HG03571 (cell line): ENCODE data around the gene ARL17A.
"Not testable (repeated sequence)": the region's sequence is repeated elsewhere in the genome, so short reads cannot be mapped to it uniquely, and the experiment has no call there.

Source experiments
- ATAC-seq: cut with Tn5 transposase; IDR thresholded peaks from one replicate; pipeline ENCODE4 v1.9.1; 2021; ENCODE audit not compliant: unreplicated experiment

The ARL17A gene

DNA sequence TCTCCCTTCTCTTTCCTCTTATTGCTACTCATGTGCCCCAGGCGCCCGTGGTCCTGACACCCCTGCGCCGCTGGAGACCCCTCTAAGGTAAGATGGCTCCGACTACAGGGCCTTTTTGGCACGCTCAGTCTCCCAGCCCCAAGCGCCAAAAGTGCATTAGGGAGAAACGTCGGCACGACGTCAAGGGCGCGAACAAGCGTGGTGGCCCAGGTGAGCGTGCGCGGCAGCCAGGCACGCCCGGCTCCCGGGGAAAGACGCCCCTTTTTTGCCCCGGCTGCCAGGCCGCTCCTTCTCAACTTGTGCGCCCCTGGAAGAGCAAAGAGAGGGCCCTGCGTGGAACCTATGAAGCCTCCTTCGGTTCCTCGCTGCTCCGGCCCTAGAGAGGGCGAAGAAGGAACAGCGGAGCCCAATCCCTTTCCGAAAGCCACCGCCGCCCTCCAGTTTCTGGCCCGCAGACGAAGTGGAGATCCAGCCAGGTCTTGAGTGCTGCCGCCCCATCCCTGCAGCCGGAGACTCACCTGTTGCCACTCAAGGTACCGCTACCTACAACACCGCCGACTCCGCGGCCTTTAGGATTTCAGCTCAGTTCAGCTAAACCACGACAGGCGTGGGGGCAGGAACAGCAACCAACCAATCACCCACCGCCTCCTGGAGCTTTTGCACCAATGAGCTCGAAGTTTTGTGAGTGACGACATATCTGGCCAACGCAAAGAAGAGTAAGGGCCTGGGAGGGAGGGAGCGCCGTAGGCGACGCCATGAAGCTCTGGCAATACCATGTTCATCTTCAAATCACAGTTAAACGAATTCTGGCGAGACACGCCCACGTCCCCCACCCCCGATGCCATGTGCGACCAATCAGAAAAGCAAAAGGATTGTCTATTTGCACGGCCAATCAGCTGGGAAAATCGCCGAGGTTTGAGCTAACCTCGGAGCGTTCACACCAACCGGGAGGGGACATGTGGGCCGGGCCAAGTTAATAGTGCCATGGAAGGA, at the start of gene ARL17A:
Gene ARL17A, minus strand, starts transcription at position 609 of the 993 bp plus-strand sequence. CDS start 3,369 bp downstream, outside the sequence.
- ATAC-seq: peak; percentile 78

DNA sequence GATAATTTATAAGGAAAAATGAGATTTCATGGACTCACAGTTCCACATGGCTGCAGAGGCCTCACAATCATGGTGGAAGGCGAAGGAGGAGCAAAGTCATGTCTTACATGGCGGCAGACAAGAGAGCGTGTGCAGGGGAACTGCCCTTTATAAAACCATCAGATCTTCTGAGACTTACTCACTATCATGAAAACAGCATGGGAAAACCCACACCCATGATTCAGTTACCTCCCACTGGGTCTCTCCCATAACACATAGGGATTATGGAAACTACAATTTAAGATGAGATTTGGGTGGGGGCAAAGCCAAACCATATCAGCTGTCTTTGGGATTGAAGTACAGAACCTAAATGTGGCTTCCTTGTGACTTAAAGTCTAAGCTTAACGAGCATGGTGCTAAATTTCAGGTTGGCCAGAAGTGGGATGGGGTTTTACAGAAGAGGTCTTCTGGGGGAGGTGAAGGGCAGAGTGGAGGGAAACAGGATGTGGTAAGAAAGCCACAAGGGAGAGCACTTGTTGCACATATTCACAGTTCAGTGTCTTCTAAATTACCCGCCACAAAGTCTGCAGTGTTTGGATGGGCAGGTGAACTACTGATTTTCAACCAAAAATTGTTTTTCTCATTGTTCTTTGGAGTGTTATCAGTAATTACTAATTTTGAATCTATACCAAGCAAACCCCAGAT, 49.4 kb upstream of the ARL17A start:
- ATAC-seq: not testable (repeated sequence)

DNA sequence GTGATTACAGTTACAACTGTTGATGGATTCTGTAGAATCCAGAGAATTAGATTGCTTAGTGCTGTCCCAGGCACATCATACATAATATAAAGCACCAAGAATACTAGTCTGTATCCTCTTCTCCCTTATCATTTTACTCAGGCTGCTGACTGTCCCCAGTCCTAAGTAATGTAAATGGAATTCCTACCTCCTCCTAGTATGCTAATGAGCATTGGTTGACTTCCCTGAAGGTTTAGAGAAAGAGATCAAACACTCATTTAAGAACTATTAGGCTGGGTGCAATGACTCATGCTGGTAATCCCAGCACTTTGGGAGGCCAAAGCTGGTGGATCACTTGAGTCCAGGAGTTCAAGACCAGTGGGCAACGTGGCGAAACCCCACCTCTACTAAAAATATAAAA, 48.0 kb upstream of the ARL17A start:
- ATAC-seq: not testable (repeated sequence)

DNA sequence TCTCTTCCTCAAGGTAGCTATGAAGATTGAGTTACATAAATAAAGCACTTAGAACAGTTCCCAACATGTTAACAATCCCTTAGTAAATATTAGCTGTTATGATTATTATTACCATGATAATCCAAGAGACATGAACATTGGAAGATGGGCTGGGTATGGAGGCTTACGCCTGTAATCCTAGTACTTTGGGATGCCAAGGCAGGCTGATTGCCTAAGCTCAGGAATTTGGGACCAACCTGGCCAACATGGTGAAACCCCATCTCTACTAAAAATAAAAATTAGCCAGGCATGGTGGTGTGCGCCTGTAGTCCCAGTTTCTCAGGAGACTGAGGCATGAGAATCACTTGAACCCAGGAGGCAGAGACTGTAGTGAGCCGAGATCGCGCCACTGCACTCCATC, 45.2 kb upstream of the ARL17A start:
- not testable (repeated sequence) for ATAC-seq

DNA sequence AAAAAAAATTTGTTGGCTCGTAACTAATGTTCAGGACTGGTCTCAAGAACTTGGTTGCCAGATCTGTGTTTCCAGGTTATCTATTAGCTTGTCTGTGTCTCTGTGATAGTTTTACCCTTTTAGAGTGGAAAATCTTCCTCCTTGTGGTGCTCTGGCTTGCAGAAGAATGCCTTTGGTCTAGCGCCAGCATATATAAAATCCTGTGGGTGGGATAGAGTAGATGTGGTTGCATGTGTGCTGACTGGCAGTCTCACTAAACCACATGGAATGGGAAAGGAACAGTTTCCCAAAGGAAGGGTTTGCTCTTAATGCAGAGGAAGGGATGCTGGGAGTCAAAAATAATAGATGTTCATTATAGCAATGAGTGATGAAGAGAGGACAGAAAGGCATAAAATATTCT, 44.3 kb upstream of the ARL17A start:
- ATAC-seq: not testable (repeated sequence)

DNA sequence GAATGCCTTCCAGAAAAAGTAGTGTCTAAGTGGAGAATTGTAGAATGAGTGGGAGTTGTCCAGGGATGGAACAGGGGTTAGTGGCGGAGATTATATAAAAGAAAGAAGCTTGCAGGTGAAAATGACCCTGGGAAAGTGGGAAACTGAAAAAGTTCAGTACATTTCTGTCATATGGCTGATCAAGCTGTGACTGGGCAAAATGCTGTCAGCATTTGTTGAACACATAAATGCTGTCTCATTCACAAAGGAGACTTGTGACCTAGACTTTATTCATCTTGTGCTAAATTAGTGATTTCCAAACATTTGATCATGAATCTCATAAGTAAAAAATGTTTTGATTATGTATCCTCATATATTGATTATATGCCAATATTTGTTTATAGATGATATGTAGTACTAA, 39.5 kb upstream of the ARL17A start:
- not testable (repeated sequence) for ATAC-seq

DNA sequence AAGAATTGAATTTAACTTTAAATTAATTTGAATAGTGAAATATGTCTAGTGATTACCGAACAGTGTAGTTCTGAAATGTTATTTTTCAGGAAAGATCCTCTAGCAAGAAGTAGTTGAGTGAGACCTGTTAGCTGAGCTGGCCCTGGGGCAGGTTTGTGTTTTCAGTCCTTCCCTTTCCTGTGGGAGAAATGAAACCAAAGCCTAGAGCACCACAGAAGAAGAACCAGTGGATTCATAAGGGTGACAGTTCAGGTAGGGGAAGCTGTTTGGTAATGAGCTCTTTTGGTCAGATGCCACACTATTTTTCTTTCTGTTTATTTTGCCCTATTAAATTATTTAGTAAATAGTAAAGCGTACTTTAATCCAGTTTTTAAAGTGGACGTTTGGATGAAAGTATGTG, 37.6 kb upstream of the ARL17A start:
- not testable (repeated sequence) for ATAC-seq

DNA sequence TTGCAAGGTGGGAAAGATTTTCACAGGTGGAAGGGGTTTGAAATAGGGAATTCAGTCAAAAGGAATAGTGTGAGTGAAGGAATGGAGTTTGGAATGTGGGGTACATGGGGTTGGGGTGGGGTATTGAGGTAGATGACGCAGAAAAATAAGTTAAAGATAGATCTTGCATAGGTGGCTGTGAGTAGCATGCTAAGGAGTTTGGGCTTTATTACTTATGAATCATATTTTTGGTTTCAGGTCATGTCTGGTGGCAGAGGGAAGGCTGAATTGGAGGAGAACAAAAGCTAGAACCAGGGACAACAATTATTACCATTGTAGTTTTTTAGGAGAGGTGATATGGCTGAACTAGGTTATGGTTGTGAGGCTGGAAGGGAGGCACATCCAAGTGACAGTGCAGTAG, 34.4 kb upstream of the ARL17A start:
- ATAC-seq: not testable (repeated sequence)

DNA sequence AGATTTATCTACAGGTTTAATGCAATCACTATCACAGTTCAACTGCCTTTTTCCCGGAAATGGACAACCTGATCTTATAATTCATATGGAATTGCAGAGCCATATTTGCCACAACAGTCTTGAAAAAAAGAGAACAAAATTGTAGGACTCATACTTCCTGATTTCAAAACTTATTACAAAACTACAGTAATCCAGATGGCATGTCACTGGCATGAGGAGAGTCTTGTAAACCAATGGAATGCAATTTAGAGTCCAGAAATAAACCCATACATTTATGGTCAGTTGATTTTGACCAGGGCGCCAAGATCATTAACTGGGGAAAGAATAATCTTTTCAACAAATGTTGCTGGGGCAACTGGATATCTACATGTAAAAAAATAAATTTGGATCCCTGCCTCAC, 31.8 kb upstream of the ARL17A start:
- not testable (repeated sequence) for ATAC-seq

DNA sequence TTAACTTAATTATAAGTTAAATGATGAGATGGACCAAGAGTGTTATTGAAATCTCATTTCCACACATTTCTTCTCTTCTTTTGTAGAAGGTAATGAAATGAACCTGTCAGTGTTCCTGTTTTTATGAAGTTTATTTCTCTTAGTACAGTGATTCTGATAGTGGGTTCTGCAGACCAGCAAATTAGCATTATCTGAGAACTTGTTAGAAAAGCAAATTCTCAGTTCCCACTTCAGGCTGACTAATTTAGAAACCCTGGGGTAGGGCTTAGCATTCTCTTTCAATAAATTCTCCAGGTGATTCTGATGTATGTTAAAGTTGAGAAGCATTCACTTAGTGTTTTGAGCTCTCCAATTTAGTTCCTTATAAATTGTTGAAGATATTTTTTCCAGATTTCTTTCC, 23.6 kb upstream of the ARL17A start:
- not testable (repeated sequence) for ATAC-seq

DNA sequence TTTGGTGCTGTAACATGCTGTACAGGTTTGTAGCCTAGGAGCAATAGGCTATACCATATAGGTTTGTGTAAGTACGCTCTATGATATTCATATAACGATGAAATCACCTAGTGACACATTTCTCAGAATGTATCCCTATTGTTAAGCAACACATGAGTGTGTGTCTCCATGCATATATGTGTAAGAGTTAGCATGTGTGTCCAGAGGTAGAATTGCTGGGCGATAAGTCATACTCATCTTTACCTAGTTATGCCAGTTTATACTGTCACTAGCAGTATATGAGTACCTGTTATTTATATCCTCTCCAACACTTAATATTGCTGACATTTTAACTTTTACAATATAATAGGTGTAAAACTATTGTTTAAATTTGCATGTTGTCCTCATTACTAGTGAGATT, 21.3 kb upstream of the ARL17A start:
- not testable (repeated sequence) for ATAC-seq

DNA sequence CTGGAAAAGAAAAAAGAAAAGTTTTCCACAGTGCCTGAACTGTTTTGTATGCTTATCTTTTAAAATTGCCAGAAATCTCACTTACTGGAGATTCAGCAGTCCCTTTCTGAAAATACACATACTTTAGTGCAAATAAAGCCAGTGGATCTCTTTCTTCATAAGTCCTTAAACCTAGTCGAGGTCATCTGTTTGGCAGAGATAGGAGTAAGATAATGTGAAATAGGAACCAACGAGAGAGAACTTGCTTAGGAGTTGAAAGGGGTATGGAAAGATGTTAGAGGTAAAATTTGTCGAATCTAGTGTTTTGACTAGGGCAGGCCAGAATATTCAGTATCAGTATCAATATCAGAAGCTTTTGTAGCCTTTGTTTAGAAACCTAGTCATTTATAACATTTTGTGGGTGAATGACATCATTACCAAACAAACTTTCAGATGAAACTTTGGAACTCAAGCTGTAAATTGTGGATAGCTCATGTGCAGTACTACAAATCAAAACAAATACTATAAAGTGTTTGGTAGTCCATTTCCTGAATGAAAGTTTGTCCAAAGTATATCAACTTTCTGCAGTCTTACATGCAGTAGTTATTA, 18.9 kb upstream of the ARL17A start:
- ATAC-seq: not testable (repeated sequence)

DNA sequence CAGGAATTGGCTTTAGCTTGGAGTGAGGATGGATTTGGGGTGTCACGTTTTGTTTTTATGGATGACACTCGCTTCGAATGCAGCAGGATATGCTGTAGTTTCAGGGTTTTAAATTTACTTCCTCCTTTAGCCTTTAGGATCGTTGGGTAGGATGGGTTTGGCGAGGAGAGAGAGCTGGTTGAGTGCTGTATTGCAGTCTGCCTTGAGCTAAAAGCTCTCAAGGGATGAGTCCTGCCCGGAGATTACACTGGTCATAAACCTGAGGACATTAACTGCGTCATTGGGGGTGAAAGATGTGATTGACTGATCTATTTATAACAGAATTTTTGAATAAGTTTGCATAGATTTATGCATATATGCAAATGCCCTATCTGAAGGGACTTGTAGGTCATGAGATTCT, 11.8 kb upstream of the ARL17A start:
- not testable (repeated sequence) for ATAC-seq

DNA sequence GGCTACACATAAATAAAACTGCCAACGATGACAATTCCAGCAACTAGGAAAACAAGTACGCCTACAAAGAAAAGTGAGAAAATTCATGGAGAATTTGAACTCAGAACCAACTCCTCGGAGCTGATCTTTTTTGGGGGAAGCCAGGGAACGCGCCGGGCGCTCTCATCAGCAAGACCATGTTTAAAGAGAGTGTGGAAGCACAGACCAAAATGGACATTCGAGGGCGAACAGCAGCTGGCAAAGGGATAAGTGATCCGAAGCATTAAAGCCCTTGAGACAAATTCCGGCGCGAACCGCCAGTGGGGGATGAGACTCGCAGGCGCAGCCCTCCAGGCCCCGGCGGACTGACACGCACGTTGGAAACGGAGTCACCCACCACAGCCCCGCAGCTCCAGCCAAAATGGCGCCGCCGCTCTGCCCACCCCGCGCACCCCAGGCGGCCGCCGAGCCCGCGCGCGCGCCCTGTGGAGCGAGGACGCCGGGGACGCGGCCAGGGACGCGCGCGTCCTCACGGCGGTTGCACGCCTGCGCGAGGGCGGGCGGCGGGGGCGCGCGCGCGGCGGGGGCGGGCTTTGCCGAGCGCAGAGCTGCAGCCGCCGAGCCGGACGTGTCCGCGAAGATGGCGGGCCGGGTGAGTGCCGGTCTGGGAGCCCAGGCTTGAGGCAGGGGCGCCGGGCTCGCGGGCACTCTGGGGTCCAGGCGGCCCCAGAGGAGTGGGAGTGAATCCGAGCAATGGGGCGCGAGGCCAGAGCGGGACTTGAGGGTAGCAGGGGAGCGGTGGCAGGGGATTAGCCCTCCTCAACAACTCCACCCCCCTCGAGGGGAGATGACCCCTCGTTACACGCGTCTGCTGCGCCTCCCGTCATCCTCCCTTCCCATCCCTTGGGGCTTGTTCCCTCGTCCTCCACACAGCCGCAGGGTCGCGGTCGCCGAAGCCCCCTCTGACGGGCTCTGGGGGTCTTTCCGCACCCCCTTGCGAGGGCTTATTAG, 11.0 kb upstream of the ARL17A start, which contains the start of gene NSF:
Gene NSF, plus strand, starts transcription at position 513 of the 990 bp plus-strand sequence. Its CDS starts 107 bp downstream, at position 620.
- peak; percentile 77 for ATAC-seq

DNA sequence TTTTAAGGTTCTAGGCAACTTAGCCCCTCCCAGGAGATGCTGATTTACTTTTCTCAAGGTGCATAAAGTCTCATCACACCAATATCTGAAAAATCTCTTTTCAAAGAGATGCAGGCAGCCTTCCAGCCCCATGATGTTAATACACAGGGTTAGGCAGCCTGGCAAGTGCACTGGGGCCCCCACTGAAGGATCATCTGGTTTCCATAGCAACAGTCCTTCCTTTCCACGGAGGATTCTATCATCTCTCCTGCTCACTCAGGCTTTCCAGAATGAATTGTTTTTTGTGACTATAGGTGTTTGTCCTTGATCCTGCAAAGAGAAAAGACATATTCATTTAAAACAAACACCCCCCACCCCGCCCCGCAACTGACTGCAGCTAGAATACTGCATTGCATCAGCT, 6.0 kb upstream of the ARL17A start:
- ATAC-seq: not testable (repeated sequence)

DNA sequence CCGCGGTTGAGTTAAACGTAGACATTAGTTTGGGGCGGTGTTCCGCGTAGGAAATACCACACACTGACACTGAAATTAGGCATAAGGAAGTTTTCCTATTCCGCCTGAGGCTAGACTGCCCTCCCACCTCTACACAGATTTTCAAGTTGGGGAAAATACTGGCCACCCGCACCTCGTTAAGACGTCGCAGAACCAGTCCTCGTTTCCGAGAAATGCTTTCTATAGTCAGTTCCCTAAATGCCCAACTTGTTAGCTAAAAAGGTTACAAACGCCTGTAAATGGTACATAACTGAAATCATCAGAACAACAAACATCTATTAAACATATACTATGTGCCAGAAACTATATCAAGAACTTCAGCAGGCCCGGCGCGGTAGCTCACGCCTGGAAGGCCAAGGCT, 591 bp upstream of the ARL17A start:
- not testable (repeated sequence) for ATAC-seq

DNA sequence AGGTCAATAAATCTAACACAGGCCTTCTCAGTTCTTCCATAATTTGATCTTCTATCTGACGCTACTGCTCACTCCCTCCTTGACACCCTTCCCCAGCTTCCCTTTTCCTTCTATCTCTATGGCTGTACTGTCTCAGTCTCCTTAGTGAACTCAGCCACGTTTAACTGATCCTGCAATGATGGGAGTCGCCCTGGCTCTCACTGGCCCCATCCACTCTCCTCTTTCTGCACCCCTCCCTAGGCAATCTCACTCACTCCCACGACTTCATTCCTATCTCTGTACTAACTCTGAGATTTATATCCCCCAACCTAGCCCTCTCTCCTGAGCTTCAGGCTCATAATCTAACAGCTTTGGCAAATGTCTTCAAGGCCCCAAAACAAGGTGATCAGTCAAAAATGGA, 7.7 kb downstream of the ARL17A start:
- not testable (repeated sequence) for ATAC-seq

DNA sequence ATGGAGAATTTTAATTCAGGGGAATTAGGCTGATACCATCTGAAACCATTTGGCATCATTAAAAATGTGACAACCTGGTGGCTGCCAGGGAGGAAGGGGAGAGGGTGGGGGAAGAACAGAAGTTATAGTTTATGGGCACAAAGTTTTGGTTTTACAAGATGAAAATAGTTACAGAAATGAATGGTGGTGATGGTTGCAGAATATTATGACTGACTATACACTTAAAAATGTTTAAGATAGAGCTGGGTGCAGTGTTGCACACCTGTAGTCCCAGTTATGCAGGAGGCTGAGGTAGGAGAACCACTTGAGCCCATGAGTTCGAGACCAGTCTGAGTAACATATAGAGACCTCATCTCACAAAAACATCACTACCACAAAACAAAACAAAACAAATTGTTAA, 12.5 kb downstream of the ARL17A start:
- ATAC-seq: not testable (repeated sequence)

DNA sequence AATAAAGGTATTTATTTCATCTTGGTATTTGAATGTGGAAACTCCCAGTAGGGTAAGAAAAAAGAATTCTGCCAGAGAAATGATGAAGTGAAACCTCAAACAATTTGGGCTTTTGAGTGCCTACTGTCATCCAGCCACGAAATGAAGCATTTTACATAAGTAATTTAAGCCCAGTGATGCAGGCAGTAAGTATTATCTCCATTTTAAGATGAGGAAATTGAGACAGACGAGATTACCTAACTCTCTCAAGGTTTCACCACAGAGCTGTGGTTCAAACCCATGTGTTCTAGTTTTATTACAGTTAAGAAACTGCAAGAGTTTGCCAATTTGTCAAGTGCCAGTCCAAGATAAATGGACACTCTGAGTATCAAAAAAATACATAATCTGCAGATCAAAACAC, 13.2 kb downstream of the ARL17A start:
- peak; percentile 53 for ATAC-seq

DNA sequence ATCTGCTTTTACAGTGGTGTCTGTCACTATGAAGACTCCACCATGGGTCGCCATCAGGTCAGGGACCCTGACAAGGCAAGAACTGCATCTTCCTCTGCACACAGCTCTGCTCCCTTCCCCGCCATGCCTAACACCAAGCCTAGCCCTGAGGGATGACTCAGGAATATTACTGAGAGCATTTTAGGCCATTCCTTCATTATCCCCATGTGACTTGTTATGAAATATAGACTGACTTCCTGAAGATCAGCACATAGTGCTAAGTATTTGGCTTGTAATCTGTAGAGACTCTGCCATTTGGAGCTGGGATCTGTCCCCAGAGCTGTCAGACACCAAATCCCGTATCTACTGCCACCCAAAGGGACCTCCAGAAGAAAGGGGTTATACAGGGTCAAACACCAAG, 19.4 kb downstream of the ARL17A start:
- ATAC-seq: not testable (repeated sequence)
